Neutrophil (primary cell): Measurements from ENCODE around the gene ZNF771.

Source experiments
- H3K27ac ChIP-seq: fragments of 200-600 bp; sonication (generic); 2 replicates; pipeline ENCODE4 v1.5.1; 2016; ENCODE audit warnings: mild to moderate bottlenecking, moderate library complexity
- H3K27me3 ChIP-seq: fragments of 200-600 bp; sonication (generic); 2 replicates; pipeline ENCODE4 v1.6.0; 2016; ENCODE audit warnings: mild to moderate bottlenecking
- H3K36me3 ChIP-seq: fragments of 200-600 bp; sonication (generic); 2 replicates; pipeline ENCODE4 v1.5.1; 2017
- H3K4me1 ChIP-seq, 2 experiments: fragments of 200-600 bp in 1 of 2; sonication (generic) in 1 of 2; 1 replicate in 1 of 2; 2 replicates in 1 of 2; pipeline versions ENCODE4 v1.5.1 to v1.6.1; 2013 to 2016; ENCODE audit warnings: low read depth in 1 of 2, low read length in 1 of 2, mild to moderate bottlenecking in 1 of 2, moderate library complexity in 1 of 2; ENCODE audit not compliant: control insufficient read depth in 1 of 2, insufficient read depth in 1 of 2
- H3K4me3 ChIP-seq, 2 experiments: fragments of 200-600 bp in 1 of 2; sonication (generic) in 1 of 2; 1 replicate in 1 of 2; 2 replicates in 1 of 2; pipeline ENCODE4 v1.5.1; 2013 to 2016; ENCODE audit warnings: low read depth in 1 of 2, low read length in 1 of 2, mild to moderate bottlenecking in 1 of 2, moderate library complexity in 1 of 2
- H3K9me3 ChIP-seq: fragments of 200-600 bp; sonication (generic); 2 replicates; pipeline ENCODE4 v1.5.1; 2016
- TF ChIP-seq, protein P1 (sequence below): fragments of 200-600 bp; sonication (generic); IDR thresholded peaks from 2 replicates; pipeline ENCODE4 v1.5.1; 2016; ENCODE audit warnings: antibody characterized with exemption

ZNF771 gene

DNA sequence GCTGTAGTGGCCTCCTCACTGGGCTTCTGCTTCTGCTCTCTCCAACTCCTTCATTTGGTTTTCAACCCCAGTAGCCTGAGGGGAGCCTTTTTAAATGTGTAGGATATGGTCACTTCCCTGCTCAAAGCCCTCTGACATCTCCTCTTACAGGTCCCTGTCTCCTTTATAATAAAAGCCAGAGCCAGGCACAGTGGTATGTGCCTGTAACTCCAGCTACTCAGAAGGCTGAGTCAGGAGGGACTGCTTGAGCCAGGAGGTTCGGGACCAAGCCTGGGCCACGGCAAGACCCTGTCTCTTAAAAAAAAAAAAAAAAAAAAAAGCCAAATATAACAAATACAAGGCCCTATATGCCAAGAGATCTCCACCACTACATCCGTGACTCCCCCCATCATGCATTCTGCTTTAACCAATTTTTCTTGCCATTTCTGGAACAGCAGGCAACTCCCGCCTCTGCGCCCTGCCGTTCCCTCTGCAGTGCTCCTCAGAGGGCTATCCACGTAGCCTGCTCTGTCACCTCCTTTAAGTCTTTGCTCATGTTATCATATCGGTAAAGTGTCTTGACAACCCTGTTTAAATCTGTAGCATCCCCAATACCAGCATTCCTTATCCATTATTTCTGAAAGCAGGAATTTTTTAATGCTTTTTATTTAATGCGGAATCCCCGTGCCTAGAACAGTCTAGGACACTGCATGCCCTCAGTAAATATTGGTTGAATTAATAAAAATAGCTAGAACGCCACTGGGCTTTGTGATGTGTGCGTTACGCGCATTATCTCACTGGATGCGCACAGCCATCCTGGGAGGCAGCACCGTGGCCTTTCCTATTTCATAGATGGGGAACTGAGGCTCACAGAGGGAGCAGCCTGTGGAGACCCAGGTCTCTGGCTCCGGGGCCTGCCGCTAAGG lies 9.5 kb downstream of the ZNF771 start:
- peak overlapping the region; percentile 84 to 87 for H3K4me3 ChIP-seq

DNA sequence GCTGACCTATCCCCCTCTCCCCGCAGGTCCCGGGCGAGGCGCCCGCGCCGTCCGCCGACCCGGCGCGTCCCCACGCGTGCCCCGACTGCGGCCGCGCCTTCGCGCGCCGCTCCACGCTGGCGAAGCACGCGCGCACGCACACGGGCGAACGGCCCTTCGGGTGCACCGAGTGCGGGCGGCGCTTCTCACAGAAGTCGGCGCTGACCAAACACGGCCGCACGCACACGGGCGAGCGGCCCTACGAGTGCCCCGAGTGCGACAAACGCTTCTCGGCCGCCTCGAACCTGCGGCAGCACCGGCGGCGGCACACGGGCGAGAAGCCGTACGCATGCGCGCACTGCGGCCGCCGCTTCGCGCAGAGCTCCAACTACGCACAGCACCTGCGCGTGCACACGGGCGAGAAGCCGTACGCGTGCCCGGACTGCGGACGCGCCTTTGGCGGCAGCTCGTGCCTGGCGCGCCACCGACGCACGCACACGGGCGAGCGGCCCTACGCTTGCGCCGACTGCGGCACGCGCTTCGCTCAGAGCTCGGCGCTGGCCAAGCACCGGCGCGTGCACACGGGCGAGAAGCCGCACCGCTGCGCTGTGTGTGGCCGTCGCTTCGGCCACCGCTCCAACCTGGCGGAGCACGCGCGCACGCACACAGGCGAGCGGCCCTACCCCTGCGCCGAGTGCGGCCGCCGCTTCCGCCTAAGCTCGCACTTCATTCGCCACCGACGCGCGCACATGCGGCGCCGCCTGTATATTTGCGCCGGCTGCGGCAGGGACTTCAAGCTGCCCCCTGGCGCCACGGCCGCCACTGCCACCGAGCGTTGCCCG lies 10.3 kb downstream of the ZNF771 start:
- TF ChIP-seq, protein P1, sequence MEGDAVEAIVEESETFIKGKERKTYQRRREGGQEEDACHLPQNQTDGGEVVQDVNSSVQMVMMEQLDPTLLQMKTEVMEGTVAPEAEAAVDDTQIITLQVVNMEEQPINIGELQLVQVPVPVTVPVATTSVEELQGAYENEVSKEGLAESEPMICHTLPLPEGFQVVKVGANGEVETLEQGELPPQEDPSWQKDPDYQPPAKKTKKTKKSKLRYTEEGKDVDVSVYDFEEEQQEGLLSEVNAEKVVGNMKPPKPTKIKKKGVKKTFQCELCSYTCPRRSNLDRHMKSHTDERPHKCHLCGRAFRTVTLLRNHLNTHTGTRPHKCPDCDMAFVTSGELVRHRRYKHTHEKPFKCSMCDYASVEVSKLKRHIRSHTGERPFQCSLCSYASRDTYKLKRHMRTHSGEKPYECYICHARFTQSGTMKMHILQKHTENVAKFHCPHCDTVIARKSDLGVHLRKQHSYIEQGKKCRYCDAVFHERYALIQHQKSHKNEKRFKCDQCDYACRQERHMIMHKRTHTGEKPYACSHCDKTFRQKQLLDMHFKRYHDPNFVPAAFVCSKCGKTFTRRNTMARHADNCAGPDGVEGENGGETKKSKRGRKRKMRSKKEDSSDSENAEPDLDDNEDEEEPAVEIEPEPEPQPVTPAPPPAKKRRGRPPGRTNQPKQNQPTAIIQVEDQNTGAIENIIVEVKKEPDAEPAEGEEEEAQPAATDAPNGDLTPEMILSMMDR = no peak
- H3K27me3 ChIP-seq = no peaks in the 10 kb centered on the region
- H3K9me3 ChIP-seq = no peaks in the 10 kb centered on the region
- H3K4me3 ChIP-seq = peak overlapping the region; percentile 84 to 87
- no peaks in the 10 kb centered on the region for H3K36me3 ChIP-seq
- H3K4me1 ChIP-seq = peaks cover 15 to 18% of the 10 kb centered on the region in 2 experiments
- peak overlapping the region; percentile 75 for H3K27ac ChIP-seq

More for the DNA sequence above, 9.5 kb downstream of the ZNF771 start:
- Histone ChIP-seq H3K9me3 (no peaks in the 10 kb centered on the region), H3K27ac (peak overlapping the region; percentile 75), H3K27me3 (no peaks in the 10 kb centered on the region), H3K4me1 (peaks cover 15 to 18% of the 10 kb centered on the region in 2 experiments), H3K36me3 (no peaks in the 10 kb centered on the region)
- TF ChIP-seq, protein P1 = no peak

DNA sequence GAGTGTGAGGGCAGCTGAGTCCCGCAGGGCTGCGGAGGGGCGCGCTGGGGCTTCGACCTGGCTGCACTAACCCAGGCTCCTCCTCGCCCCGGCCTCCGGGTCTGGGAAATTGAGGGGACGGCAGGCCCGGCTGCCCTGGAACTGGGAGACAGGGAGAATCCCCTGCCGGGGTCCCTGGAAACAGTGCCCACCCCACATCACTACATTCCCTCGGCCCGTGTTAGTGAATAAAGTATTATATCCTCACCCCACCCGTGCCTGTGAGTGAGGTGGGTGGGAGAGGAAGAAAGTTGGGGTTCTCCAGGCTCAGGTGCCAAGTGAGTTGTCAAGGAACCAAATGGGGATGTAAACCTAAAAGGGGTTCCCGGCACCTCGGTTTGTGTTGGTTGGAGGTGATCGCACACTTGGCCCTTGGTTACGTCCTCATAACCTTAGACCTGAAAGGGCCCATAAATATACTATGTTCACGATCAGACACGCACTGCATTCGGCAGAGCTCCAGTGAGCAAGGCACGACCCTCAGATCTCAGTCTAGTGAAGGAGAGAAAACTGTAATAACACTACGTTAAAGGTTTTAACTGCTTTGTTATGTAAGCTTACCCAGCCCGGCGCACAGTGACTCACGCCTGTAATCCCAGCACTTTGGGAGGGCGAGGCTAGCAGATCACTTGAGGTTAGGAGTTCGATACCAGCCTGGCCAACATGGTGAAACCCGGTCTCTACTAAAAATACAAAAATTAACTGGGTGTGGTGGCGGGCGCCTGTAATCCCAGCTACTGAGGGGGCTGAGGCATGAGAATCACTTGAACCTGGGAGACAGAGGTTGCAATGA lies 11.2 kb downstream of the ZNF771 start:
- TF ChIP-seq, protein P1 = no peak
- peak overlapping the region; percentile 75 for H3K27ac ChIP-seq
- H3K9me3 ChIP-seq = no peaks in the 10 kb centered on the region

DNA sequence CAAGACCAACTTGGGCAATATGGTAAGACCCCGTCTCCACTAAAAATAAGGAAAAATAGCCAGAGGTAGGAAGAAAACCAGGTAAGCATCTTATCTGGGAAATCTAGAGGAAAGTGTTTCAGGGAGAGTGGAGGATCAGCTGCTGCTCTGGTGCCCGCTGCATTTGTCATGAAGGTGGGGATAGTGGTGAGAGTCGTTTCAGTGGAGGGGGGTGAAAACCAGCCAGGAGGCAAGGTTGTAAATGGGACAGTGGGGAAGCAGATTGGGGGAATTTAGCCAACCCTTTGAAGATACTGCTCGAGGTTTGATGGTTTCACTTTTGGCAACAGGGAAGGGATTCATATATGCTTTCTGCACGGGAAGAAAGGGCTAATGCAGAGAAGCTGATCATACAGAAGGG lies 13.6 kb downstream of the ZNF771 start:
- Histone ChIP-seq H3K4me3 (no peak overlapping the region), H3K9me3 (no peaks in the 10 kb centered on the region), H3K27ac (no peak overlapping the region), H3K27me3 (no peaks in the 10 kb centered on the region), H3K36me3 (peaks cover 6% of the 10 kb centered on the region), H3K4me1 (peaks cover 15 to 18% of the 10 kb centered on the region in 2 experiments)
- TF ChIP-seq, protein P1 = no peak

More for the DNA sequence above, 11.2 kb downstream of the ZNF771 start:
- peaks cover 15 to 18% of the 10 kb centered on the region in 2 experiments for H3K4me1 ChIP-seq
- no peaks in the 10 kb centered on the region for H3K27me3 ChIP-seq
- H3K4me3 ChIP-seq = peak overlapping the region; percentile 84 to 87
- no peaks in the 10 kb centered on the region for H3K36me3 ChIP-seq

DNA sequence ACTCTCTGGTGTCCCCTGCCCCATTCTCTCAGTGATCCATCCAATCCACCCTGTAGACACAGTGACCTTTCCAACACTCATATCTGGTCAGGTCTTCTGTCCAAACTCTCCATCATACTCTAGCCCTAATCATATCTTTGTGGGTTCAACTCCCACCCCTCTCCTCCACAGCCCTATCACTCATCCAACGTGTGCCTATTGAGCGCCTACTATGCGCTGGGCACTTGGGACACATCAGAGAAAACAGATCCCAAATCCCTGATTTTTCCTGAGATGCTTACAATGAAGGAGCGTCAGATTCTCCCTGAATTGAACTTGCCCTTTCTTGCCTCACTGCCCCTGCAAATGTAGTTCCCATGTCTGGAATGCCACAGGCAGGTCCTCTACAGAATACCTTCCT lies 20.6 kb downstream of the ZNF771 start:
- no peaks in the 10 kb centered on the region for H3K27me3 ChIP-seq
- no peaks in the 10 kb centered on the region for H3K9me3 ChIP-seq
- H3K4me3 ChIP-seq = no peak overlapping the region
- no peak overlapping the region for H3K27ac ChIP-seq
- TF ChIP-seq, protein P1 = no peak
- peaks cover 6% of the 10 kb centered on the region for H3K36me3 ChIP-seq
- peaks cover 20 to 26% of the 10 kb centered on the region in 2 experiments for H3K4me1 ChIP-seq
